IMR-90 (cell line): ENCODE results near the gene COL4A1. TPM values are rescaled to one million over a fixed set of nuclear protein-coding genes. Genes with fewer than 3 reads are reported as not detected.

Source experiments
- ATAC-seq: fragments of 200-7000 bp; cut with Tn5 transposase; 2 replicates; pipeline ENCODE4 v1.9.1; 2020; ENCODE audit warnings: low read depth, mild to moderate bottlenecking, moderate library complexity
- BruUV-seq: library from RNA; stranded (reverse); fragments of 400-500 nt; replicated peaks from 2 replicates; lab custom pipeline; 2021; lab: Mats Ljungman, UMichigan
- CTCF ChIA-PET: fragments of 300-600 bp; formaldehyde crosslinking; extraction: SDS; loops from one replicate; lab custom pipeline; 2021; ENCODE audit warnings: antibody characterized with exemption; lab: Yijun Ruan, JAX
- POLR2A ChIA-PET: fragments of 300-600 bp; sonication (Branson Sonifier 250); formaldehyde crosslinking; loops from one replicate; lab custom pipeline; 2022; ENCODE audit warnings: antibody characterized with exemption; ENCODE audit not compliant: unreplicated experiment; lab: Charles Lee
- DNase-seq: peaks from one replicate; pipeline ENCODE4 v3.0.0; 2013
- H2AFZ ChIP-seq: replicated peaks from 2 replicates; pipeline ENCODE3; 2013; ENCODE audit warnings: low read length, mild to moderate bottlenecking; ENCODE audit not compliant: poor library complexity
- H2AK5ac ChIP-seq: 2 replicates; pipeline ENCODE4 v1.6.1; 2013; ENCODE audit warnings: low read depth, low read length, inconsistent platforms
- H2AK9ac ChIP-seq: replicated peaks from 2 replicates; pipeline ENCODE3; 2013; ENCODE audit warnings: mild to moderate bottlenecking, low read depth, low read length, moderate library complexity; ENCODE audit not compliant: poor library complexity
- H2BK120ac ChIP-seq: 2 replicates; pipeline ENCODE4 v1.6.1; 2013; ENCODE audit warnings: low read depth, low read length, inconsistent platforms
- H2BK15ac ChIP-seq: 3 replicates; pipeline ENCODE4 v1.6.1; 2013; ENCODE audit warnings: low read depth, low read length, inconsistent platforms
- H2BK20ac ChIP-seq: 2 replicates; pipeline ENCODE4 v1.6.1; 2013; ENCODE audit warnings: low read depth, mild to moderate bottlenecking, inconsistent platforms, low read length, moderate library complexity
- H2BK5ac ChIP-seq: 2 replicates; pipeline ENCODE4 v1.6.1; 2013; ENCODE audit warnings: mild to moderate bottlenecking, low read depth, low read length, inconsistent platforms; ENCODE audit not compliant: poor library complexity, severe bottlenecking
- H3K14ac ChIP-seq: replicated peaks from 2 replicates; pipeline ENCODE4 v1.6.1; 2013; ENCODE audit warnings: low read depth, low read length, inconsistent platforms
- H3K18ac ChIP-seq: 2 replicates; pipeline ENCODE4 v1.6.1; 2013; ENCODE audit warnings: low read depth, low read length, control low read depth
- H3K23ac ChIP-seq: 2 replicates; pipeline ENCODE4 v1.6.1; 2013; ENCODE audit warnings: low read depth, low read length, inconsistent platforms
- H3K27ac ChIP-seq: 2 replicates; pipeline ENCODE4 v1.5.1; 2013; ENCODE audit warnings: mild to moderate bottlenecking, control low read depth, low read length; ENCODE audit not compliant: insufficient read depth
- H3K27me3 ChIP-seq: 2 replicates; pipeline ENCODE4 v1.6.1; 2013; ENCODE audit warnings: low read length; ENCODE audit not compliant: control insufficient read depth, insufficient read depth
- H3K36me3 ChIP-seq: 2 replicates; pipeline ENCODE4 v1.6.1; 2013; ENCODE audit warnings: low read length, mixed read lengths; ENCODE audit not compliant: control insufficient read depth, insufficient read depth
- H3K4ac ChIP-seq: 2 replicates; pipeline ENCODE4 v1.6.1; 2013; ENCODE audit warnings: low read depth, low read length, inconsistent platforms
- H3K4me1 ChIP-seq: 2 replicates; pipeline ENCODE4 v1.6.1; 2013; ENCODE audit warnings: low read length, mixed read lengths; ENCODE audit not compliant: control insufficient read depth, insufficient read depth
- H3K4me2 ChIP-seq: 2 replicates; pipeline ENCODE4 v1.6.1; 2013; ENCODE audit warnings: low read depth, mild to moderate bottlenecking, control low read depth, low read length, moderate library complexity
- H3K4me3 ChIP-seq: 2 replicates; pipeline ENCODE4 v1.5.1; 2013; ENCODE audit warnings: low read depth, mild to moderate bottlenecking, control low read depth, low read length, moderate library complexity; ENCODE audit not compliant: insufficient read depth
- H3K56ac ChIP-seq: 2 replicates; pipeline ENCODE4 v1.6.1; 2013; ENCODE audit warnings: low read length, inconsistent platforms; ENCODE audit not compliant: insufficient read depth; ENCODE audit errors: extremely low read depth
- H3K79me1 ChIP-seq, 2 experiments: 2 replicates each; pipeline ENCODE4 v1.6.1; 2013; ENCODE audit warnings: low read length in 2 of 2, inconsistent platforms in 1 of 2, low read depth in 1 of 2
- H3K9ac ChIP-seq: 2 replicates; pipeline ENCODE4 v1.6.1; 2013; ENCODE audit warnings: low read depth, low read length, control low read depth
- H3K9me1 ChIP-seq: 2 replicates; pipeline ENCODE4 v1.6.1; 2013; ENCODE audit warnings: low read length, inconsistent platforms; ENCODE audit not compliant: insufficient read depth
- H3K9me3 ChIP-seq: 2 replicates; pipeline ENCODE4 v1.6.1; 2013; ENCODE audit warnings: low read length; ENCODE audit not compliant: control insufficient read depth, insufficient read depth
- H4K20me1 ChIP-seq: 2 replicates; pipeline ENCODE4 v1.6.1; 2013; ENCODE audit warnings: low read length, inconsistent platforms; ENCODE audit not compliant: insufficient read depth
- H4K5ac ChIP-seq: 2 replicates; pipeline ENCODE4 v1.6.1; 2013; ENCODE audit warnings: mild to moderate bottlenecking, low read depth, low read length, control low read depth
- H4K8ac ChIP-seq, 2 experiments: 2 replicates each; pipeline ENCODE4 v1.6.1; 2013; ENCODE audit warnings: low read depth in 2 of 2, low read length in 2 of 2, control low read depth in 1 of 2, inconsistent platforms in 1 of 2
- H4K91ac ChIP-seq: 2 replicates; pipeline ENCODE4 v1.6.1; 2013; ENCODE audit warnings: low read depth, low read length, inconsistent platforms; ENCODE audit not compliant: insufficient read depth
- BHLHE40 ChIP-seq: fragments of 150-350 bp; IDR thresholded peaks from 2 replicates; pipeline ENCODE4 v1.6.1; 2016; ENCODE audit warnings: mild to moderate bottlenecking, low read depth, low read length
- CEBPB ChIP-seq: IDR thresholded peaks from 2 replicates; pipeline ENCODE4 v1.6.1; 2012; ENCODE audit warnings: low read depth, low read length, improper control_type of control experiment
- MAFK ChIP-seq: IDR thresholded peaks from 2 replicates; pipeline ENCODE4 v1.6.1; 2012; ENCODE audit warnings: low read depth, low read length, improper control_type of control experiment
- MAZ ChIP-seq: IDR thresholded peaks from 2 replicates; pipeline ENCODE4 v1.6.1; 2012; ENCODE audit warnings: low read depth, mild to moderate bottlenecking, low read length, improper control_type of control experiment, moderate library complexity, borderline replicate concordance
- MXI1 ChIP-seq: IDR thresholded peaks from 2 replicates; pipeline ENCODE4 v1.6.1; 2012; ENCODE audit warnings: low read depth, mild to moderate bottlenecking, low read length, moderate library complexity, borderline replicate concordance
- POLR2A ChIP-seq: IDR thresholded peaks from 2 replicates; pipeline ENCODE4 v1.6.1; 2012; ENCODE audit warnings: mild to moderate bottlenecking, low read depth, low read length
- RAD21 ChIP-seq: IDR thresholded peaks from 2 replicates; pipeline ENCODE4 v1.6.1; 2012; ENCODE audit warnings: low read length, improper control_type of control experiment
- RCOR1 ChIP-seq: IDR thresholded peaks from 2 replicates; pipeline ENCODE4 v1.6.1; 2012; ENCODE audit warnings: mild to moderate bottlenecking, low read length, improper control_type of control experiment; ENCODE audit not compliant: insufficient replicate concordance
- SMC3 ChIP-seq: fragments of 150-350 bp; IDR thresholded peaks from 2 replicates; pipeline ENCODE4 v1.6.1; 2016; ENCODE audit warnings: low read depth, mild to moderate bottlenecking, antibody characterized with exemption, low read length, moderate library complexity
- WGBS, 2 experiments: methylation state at CpG; one replicate each; pipeline versions ENCODE4 v1.1.5 to v1.1.7; 2013; ENCODE audit warnings: missing lambda C conversion rate in 2 of 2; ENCODE audit not compliant: insufficient read length in 1 of 2; ENCODE audit errors: extremely low coverage in 2 of 2; 5-methylcytosine and 5-hydroxymethylcytosine counted together
- dilution Hi-C: fragments of 300-500 bp; cut with HindIII; formaldehyde crosslinking; loops from one replicate; pipeline ENCODE4 v1.14.3; 2018; ENCODE audit warnings: low sequenced_read_pairs; ENCODE audit not compliant: unreplicated experiment
- in situ Hi-C: fragments of 300-500 bp; cut with MboI; formaldehyde crosslinking; loops from 3 replicates; pipeline ENCODE4 v1.14.3; 2019; ENCODE audit warnings: low sequenced_read_pairs, inconsistent platforms, mixed read lengths
- intact Hi-C: fragments of 100-400 bp; cut with micrococcal nuclease; formaldehyde crosslinking; loops from 2 replicates; pipeline ENCODE4 v1.10.0; 2022
- polyA plus RNA-seq, 3 experiments: library from polyadenylated mRNA; depleted of rRNA; stranded (reverse); fragments of >200 nt; gene quantifications; 2 replicates each; pipeline ENCODE4 v1.2.3, GENCODE V29; 2012; ENCODE audit warnings: low replicate concordance in 1 of 3
- total RNA-seq: library from RNA; depleted of rRNA; stranded (reverse); fragments of >200 nt; gene quantifications from 2 replicates; pipeline ENCODE4 v1.2.3, GENCODE V29; 2012
- TF ChIP-seq, protein P1 (sequence below): fragments of 150-350 bp; IDR thresholded peaks from 2 replicates; pipeline ENCODE4 v1.6.1; 2017; ENCODE audit warnings: mild to moderate bottlenecking, antibody characterized with exemption, low read length, low read depth
- TF ChIP-seq, protein P2 (sequence below): fragments of 150-350 bp; IDR thresholded peaks from 2 replicates; pipeline ENCODE4 v1.6.1; 2016; ENCODE audit warnings: low read depth, mild to moderate bottlenecking, low read length, moderate library complexity, borderline replicate concordance
- TF ChIP-seq, protein P3 (sequence below): conservative IDR thresholded peaks from 2 replicates; pipeline ENCODE4 v1.5.1; 2012; ENCODE audit warnings: mild to moderate bottlenecking, low read depth, low read length, improper control_type of control experiment

COL4A1 gene
- total and polyA plus RNA-seq, 2 of the 4 experiments (the other 2 are of a cell fraction): 230 to 337 TPM

DNA sequence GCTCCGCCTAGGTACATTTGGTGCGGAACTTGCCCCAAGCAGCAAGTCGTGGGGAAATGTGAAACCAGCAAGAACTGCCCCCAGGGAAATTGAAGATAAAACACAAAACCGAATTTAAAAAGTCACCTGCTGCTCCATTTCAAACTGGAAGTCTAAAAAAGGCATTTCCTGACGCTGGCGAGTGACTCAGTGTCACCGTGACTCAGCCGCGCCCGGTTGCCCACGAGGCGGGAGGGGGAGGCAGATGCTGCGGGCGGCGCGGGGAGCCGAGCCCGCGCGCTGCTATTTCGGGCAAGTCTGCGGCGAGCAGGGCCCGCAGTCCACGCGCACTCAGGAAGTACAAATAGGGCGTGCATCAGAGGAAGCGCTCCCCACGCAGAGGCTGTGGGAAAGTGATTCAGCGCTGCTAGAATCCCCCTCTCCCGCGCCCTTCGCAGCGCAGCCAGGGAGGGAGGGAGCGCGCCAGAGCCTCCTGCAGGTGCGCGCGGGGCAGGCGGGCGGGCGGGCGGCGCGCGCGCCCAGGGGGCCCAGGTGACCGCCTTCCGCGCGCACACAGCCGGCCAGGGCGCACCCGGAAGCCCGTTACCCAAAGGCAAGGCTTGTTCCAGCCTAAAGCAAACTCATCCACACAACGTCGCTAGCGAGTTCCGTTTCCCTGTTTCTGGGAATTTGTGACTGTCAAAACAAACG, 168.8 kb downstream of the COL4A1 start (continued):
- TF ChIP-seq SMC3 (no peak), MAZ (peak; percentile 74; the same call in 1 of the 2 replicates)

DNA sequence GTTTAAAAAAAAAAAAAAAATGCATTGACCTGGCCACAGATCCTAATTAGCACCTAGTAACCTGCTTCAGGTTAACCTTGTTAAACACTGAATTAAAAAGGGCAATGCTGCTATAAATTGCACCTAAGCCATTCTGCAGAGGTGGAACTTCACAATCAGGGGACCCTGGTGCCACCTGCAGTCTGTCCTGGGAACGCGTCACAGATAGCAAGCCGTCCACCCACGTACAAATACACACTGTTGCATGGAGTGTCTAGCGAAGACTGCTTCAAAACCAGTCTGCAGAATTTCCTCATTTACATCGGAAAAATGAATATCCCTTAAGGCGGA, 169.3 kb downstream of the COL4A1 start:
- Histone ChIP-seq H2AFZ (peak overlapping the region; percentile 83), H2BK20ac (peak overlapping the region; percentile 33; the same call in 1 of the 2 replicates), H3K23ac (no peak overlapping the region), H4K5ac (no peak overlapping the region), H3K36me3 (no peaks in the 10 kb centered on the region), H3K56ac (0 out of 2 replicates have a peak overlapping the region, but pooled peaks have one; percentile 35), H3K9me1 (no peaks in the 10 kb centered on the region; the same call in none of the 2 replicates), H3K4me2 (peak overlapping the region; percentile 97), H3K14ac (no peak overlapping the region), H2BK120ac (no peak overlapping the region), H3K9me3 (no peaks in the 10 kb centered on the region), H2AK9ac (no peak overlapping the region), H3K9ac (no peak overlapping the region), H3K18ac (no peak overlapping the region), H3K4me1 (peaks cover 3% of the 10 kb centered on the region), H3K79me1 (no peaks in the 10 kb centered on the region), H3K27me3 (no peaks in the 10 kb centered on the region), H4K91ac (no peak overlapping the region), H4K20me1 (peaks cover 4% of the 10 kb centered on the region), H2AK5ac (peak overlapping the region; percentile 81), H2BK5ac (no peak overlapping the region), H2BK15ac (peak overlapping the region; percentile 29; the same call in 1 of the 3 replicates), H4K8ac (peak overlapping the region in 1 of 2 experiments; percentile 51; a peak in 1 of 4 replicates), H3K27ac (no peak overlapping the region), H3K4ac (0 out of 2 replicates have a peak overlapping the region, but pooled peaks have one; percentile 20), H3K4me3 (peak overlapping the region; percentile 56)
- intact Hi-C loops (no loop called here), dilution Hi-C loops (no loop called here), in situ Hi-C loops (no loop called here)
- ATAC-seq: peak; percentile 40
- CTCF ChIA-PET: no interaction called here
- no TSS peak for BruUV-seq
- POLR2A ChIA-PET: no interaction called here
- no CpG with 5 or more reads among the region's 7 CpGs for WGBS, 2 experiments
- no peak for DNase-seq
- TF ChIP-seq MAFK (no peak), BHLHE40 (no peak), MXI1 (no peak), RCOR1 (no peak), SMC3 (no peak), CEBPB (no peak), RAD21 (peak; percentile 32; the same call in 1 of the 2 replicates), POLR2A (no peak)
- TF ChIP-seq, protein P1, sequence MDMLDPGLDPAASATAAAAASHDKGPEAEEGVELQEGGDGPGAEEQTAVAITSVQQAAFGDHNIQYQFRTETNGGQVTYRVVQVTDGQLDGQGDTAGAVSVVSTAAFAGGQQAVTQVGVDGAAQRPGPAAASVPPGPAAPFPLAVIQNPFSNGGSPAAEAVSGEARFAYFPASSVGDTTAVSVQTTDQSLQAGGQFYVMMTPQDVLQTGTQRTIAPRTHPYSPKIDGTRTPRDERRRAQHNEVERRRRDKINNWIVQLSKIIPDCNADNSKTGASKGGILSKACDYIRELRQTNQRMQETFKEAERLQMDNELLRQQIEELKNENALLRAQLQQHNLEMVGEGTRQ: no peak
- TF ChIP-seq, protein P2, sequence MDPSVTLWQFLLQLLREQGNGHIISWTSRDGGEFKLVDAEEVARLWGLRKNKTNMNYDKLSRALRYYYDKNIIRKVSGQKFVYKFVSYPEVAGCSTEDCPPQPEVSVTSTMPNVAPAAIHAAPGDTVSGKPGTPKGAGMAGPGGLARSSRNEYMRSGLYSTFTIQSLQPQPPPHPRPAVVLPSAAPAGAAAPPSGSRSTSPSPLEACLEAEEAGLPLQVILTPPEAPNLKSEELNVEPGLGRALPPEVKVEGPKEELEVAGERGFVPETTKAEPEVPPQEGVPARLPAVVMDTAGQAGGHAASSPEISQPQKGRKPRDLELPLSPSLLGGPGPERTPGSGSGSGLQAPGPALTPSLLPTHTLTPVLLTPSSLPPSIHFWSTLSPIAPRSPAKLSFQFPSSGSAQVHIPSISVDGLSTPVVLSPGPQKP: no peak
- TF ChIP-seq, protein P3, sequence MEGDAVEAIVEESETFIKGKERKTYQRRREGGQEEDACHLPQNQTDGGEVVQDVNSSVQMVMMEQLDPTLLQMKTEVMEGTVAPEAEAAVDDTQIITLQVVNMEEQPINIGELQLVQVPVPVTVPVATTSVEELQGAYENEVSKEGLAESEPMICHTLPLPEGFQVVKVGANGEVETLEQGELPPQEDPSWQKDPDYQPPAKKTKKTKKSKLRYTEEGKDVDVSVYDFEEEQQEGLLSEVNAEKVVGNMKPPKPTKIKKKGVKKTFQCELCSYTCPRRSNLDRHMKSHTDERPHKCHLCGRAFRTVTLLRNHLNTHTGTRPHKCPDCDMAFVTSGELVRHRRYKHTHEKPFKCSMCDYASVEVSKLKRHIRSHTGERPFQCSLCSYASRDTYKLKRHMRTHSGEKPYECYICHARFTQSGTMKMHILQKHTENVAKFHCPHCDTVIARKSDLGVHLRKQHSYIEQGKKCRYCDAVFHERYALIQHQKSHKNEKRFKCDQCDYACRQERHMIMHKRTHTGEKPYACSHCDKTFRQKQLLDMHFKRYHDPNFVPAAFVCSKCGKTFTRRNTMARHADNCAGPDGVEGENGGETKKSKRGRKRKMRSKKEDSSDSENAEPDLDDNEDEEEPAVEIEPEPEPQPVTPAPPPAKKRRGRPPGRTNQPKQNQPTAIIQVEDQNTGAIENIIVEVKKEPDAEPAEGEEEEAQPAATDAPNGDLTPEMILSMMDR: peak; percentile 34
